ENCODE measurements around the gene AARS2. TPM values are rescaled to one million over a fixed set of nuclear protein-coding genes. Genes with fewer than 3 reads are reported as not detected.

The AARS2 gene
- total RNA-seq, 4 donors from 2014 or later = 14.2 to 23.1 (median 17.7) TPM

DNA sequence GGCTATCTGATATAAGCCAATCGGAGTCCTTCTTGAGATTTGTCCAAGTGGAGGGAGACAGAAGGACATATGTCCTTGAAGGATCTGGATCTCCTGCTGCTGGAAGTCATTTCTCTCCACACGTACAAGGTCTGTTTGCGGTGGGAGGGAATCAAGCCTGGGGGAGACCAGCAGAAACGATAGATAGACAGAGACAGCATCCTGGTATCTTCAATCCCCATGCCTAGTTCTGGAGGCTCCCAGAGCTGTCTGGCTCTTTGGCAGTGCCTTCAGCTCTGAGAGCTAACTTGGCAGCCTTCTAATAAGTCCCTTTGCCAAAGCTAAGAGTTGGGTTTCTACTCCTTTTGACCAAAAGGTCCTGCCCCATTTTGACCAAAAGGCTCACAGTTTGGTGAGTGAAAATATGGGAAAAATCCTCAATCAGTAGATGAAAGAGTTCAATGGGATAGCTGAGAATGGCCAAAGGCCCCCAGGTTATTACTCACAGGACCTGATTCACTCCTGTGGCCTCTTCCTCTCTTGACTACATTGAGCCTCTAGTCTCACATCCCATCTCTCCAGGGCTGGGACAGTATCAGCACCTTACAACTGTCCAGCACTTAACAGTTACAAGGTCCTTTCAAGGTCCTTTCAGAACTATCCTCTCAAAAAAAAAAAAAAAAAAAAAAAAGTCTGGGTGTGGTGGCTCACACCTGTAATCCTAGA lies 20.3 kb downstream of the AARS2 start:
- DNase-seq (ENCODE audit: low spot score in 2 of 2) = no peak
- WGBS, 2 donors = 86 to 89% methylated on average over 4 of the region's 4 CpGs
- H3K27me3 ChIP-seq = peaks cover 2 to 91% of the 10 kb centered on the region in 2 donors
- H3K9me3 ChIP-seq = no peaks in the 10 kb centered on the region
- H3K4me3 ChIP-seq = no peak overlapping the region
- no peak for TF ChIP-seq POLR2A (IDR thresholded peaks at IDR 0.05)
- TF ChIP-seq EP300 (IDR thresholded peaks at IDR 0.05) = no peak
- TF ChIP-seq, protein P1, sequence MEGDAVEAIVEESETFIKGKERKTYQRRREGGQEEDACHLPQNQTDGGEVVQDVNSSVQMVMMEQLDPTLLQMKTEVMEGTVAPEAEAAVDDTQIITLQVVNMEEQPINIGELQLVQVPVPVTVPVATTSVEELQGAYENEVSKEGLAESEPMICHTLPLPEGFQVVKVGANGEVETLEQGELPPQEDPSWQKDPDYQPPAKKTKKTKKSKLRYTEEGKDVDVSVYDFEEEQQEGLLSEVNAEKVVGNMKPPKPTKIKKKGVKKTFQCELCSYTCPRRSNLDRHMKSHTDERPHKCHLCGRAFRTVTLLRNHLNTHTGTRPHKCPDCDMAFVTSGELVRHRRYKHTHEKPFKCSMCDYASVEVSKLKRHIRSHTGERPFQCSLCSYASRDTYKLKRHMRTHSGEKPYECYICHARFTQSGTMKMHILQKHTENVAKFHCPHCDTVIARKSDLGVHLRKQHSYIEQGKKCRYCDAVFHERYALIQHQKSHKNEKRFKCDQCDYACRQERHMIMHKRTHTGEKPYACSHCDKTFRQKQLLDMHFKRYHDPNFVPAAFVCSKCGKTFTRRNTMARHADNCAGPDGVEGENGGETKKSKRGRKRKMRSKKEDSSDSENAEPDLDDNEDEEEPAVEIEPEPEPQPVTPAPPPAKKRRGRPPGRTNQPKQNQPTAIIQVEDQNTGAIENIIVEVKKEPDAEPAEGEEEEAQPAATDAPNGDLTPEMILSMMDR (IDR thresholded peaks at IDR 0.05) = no peak
- H3K36me3 ChIP-seq = no peaks in the 10 kb centered on the region
- H3K4me1 ChIP-seq = peaks cover 0 to 12% (median 9%) of the 10 kb centered on the region in 4 donors
- no peak overlapping the region for H3K27ac ChIP-seq

DNA sequence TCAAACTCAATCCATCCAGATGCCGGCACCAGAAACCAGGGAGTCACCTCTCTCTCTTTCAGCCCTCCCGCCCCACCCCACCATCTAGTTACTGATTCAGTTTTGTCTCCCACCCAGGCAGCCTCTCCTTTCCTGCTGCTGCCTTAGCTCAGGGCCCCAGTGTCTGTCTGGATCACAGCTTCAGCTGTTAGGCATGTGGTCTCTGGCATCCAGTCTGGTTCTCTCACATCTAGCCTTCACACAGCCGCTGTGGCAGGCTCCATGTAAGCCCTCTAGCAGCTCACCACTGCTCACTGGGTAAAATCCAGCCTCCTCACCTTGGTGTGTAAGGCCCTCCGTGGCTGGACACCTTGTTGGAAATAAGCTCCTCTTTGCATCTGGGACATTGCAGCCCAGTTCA lies 21.3 kb downstream of the AARS2 start:
- no peak for DNase-seq (ENCODE audit: low spot score in 2 of 2)
- no peak overlapping the region for H3K4me3 ChIP-seq
- H3K9me3 ChIP-seq = no peaks in the 10 kb centered on the region
- peaks cover 0 to 86% of the 10 kb centered on the region in 2 donors for H3K27me3 ChIP-seq
- peaks cover 0 to 7% (median 0%) of the 10 kb centered on the region in 3 donors for H3K36me3 ChIP-seq
- WGBS, 2 donors = 77 to 81% methylated on average over 4 of the region's 4 CpGs
- no peak overlapping the region for H3K27ac ChIP-seq
- H3K4me1 ChIP-seq = peaks cover 0 to 2% (median under 1%) of the 10 kb centered on the region in 4 donors
- TF ChIP-seq POLR2A (IDR thresholded peaks at IDR 0.05) (no peak), EP300 (IDR thresholded peaks at IDR 0.05) (no peak)
- TF ChIP-seq, protein P1 (IDR thresholded peaks at IDR 0.05) = no peak

- Histone ChIP-seq H3K27ac (no peak overlapping the region), H3K4me1 (no peaks in the 10 kb centered on the region), H3K9me3 (no peaks in the 10 kb centered on the region), H3K27me3 (peaks cover 0 to 66% of the 10 kb centered on the region in 2 donors), H3K4me3 (no peak overlapping the region), H3K36me3 (peaks cover 0 to 18% (median 0%) of the 10 kb centered on the region in 3 donors)
- 53 to 62% methylated on average over 7 of the region's 7 CpGs for WGBS, 2 donors
- TF ChIP-seq EP300 (IDR thresholded peaks at IDR 0.05) = no peak
- no peak for TF ChIP-seq POLR2A (IDR thresholded peaks at IDR 0.05)
- TF ChIP-seq, protein P1 (IDR thresholded peaks at IDR 0.05) = no peak
- no peak for DNase-seq (ENCODE audit: low spot score in 2 of 2)
Observed at GRCh38 chr6:44289726-44290260, 23.4 kb downstream of the AARS2 start.

DNA sequence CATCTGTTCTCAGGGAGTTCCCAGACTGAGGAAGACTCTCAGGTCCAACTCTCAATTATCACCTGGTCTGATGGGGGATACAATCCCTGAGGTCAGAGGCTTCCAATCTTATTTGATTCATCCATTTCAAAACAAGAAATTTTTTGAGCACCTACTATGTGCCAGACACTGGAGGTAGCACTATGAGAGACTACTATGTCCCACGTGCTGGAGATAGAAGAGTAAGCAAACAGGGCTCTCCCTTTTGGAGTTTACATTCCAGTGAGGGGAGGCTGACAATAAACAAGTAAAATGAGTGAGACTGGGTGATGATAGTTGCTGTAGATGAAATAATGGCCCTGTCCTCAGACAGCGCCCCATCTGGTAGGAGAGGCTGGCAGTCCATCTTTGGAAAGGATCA lies 26.4 kb downstream of the AARS2 start:
- H3K27me3 ChIP-seq = peaks cover 0 to 40% of the 10 kb centered on the region in 2 donors
- H3K4me1 ChIP-seq = no peaks in the 10 kb centered on the region
- no peaks in the 10 kb centered on the region for H3K9me3 ChIP-seq
- H3K27ac ChIP-seq = no peak overlapping the region
- DNase-seq (ENCODE audit: low spot score in 2 of 2) = no peak
- 54 to 66% methylated on average over 2 of the region's 2 CpGs for WGBS, 2 donors
- H3K4me3 ChIP-seq = no peak overlapping the region
- H3K36me3 ChIP-seq = peaks cover 0 to 23% (median 0%) of the 10 kb centered on the region in 3 donors
- TF ChIP-seq EP300 (IDR thresholded peaks at IDR 0.05) = no peak
- no peak for TF ChIP-seq POLR2A (IDR thresholded peaks at IDR 0.05)
- TF ChIP-seq, protein P1 (IDR thresholded peaks at IDR 0.05) = no peak

DNA sequence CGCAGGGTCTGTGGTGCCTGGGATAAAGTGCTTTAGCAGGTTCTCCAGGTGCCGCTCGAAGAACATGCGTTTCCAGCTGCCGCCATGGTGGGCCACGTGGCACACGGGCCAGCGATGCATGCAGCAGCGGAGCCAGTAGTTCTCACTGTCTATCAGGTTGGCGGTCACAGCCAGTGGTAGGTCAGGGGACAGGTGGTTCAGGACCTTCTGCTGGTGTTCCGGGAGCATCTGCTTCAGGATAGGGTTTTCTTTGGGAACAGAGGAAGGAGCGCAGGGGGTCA lies 26.9 kb downstream of the AARS2 start:
- peaks cover 0 to 35% of the 10 kb centered on the region in 2 donors for H3K27me3 ChIP-seq
- no peaks in the 10 kb centered on the region for H3K9me3 ChIP-seq
- no peak overlapping the region for H3K4me3 ChIP-seq
- TF ChIP-seq EP300 (IDR thresholded peaks at IDR 0.05) (no peak), POLR2A (IDR thresholded peaks at IDR 0.05) (no peak)
- TF ChIP-seq, protein P1 (IDR thresholded peaks at IDR 0.05) = no peak
- H3K27ac ChIP-seq = no peak overlapping the region
- peaks cover 0 to 23% (median 0%) of the 10 kb centered on the region in 3 donors for H3K36me3 ChIP-seq
- DNase-seq (ENCODE audit: low spot score in 2 of 2) = no peak
- WGBS, 2 donors = 90 to 95% methylated on average over 12 of the region's 12 CpGs
- no peaks in the 10 kb centered on the region for H3K4me1 ChIP-seq
